Activated CD8-positive, alpha-beta memory T cell treated with anti-CD3 and anti-CD28 coated beads, Interleukin-2, amount 50 U/mL, for 24 hours (primary cell): ENCODE measurements around the gene CHM.
"Not testable (repeated sequence)": the region's sequence is repeated elsewhere in the genome, so short reads cannot be mapped to it uniquely, and the experiment has no call there.

ENCODE experiments used
- DNase-seq: peaks from one replicate; pipeline ENCODE4 v3.0.0-alpha.2; 2020; ENCODE audit errors: extremely low read depth

The CHM gene

DNA sequence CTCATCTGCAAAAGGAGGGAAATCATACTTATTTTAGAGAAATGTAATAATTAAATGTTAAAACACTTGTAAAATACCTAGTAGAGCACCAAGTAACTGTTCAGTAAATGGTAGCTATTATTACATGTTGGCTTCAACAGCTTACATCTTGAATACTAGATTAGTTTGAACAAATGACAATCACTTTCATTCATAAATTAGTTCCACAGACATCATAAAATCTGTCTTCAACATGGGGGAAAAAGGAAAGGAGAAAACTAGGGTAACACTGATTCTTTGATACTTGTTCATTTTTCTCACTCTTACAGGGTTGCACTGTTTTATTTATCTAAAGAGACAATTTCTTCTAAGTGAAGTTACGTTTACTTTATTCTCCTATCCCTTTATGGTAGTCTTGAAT, 51.7 kb downstream of the CHM start:
- DNase-seq, result no peak

DNA sequence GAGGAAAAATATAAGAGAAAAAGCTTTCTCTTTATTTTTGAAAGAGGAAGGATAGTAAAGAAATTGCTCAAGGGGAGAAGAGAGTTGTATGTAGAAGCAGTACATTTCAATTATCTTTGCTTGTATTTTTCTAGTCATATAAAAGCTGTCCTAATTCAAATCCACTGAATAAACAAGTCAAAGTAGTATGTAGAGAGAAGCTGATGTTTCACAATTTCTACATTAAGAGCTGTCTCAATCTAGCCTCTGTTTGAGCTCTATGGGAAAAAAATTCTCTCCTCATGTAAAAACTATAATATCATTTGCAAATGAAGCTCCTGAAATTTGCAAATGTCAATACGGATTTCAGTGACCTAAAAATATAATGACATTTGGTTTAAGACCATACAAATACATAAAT, 52.6 kb downstream of the CHM start:
- DNase-seq, result no peak

DNA sequence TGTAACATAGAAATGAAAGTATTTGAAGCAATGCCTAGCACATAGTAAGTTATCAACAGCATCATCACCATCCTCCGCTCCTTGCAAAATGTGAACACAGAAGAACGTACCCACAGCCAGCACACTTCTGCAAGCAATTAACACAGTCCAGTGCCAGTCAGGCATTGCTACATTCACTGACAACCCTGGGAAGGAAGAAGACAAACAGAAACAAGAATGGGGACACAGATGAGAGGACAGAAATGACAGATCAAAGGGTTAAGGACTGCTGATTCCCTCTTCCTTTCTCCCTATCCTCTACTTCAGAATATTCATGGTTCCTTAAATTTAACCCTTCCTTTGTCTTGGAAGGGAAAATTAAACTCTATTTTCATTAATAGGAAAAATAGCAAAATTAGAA, 53.1 kb downstream of the CHM start:
- no peak for DNase-seq

DNA sequence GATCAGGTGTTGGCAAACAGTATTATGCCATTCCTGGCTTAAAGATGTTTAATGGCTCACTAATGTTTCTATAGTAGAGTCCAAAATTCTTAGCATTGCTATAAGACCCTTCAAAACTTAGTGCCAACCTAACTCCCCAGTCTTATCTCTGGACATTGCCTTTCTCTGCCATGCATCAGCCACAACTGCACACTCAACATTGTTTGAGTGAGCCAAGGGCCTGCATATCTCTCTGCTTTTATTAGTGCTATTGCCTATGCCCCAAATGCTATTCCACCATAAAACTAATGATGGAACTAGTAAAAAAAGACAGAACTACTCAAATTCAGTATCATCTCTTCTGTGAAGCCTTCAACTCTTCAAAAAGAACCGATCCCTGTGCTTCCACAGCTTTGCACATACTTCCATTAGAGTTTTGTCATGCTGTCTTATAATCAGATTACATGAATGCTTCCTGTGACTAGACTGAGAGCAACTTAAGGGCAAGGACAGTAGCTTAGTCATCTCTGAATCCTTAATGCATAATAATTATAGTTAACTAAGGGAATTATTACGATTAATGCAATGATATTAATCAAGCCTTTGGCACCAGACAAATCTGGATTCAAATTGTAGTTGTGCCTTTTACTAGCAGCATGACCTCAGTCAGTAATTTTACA, 53.7 kb downstream of the CHM start:
- DNase-seq, result no peak

DNA sequence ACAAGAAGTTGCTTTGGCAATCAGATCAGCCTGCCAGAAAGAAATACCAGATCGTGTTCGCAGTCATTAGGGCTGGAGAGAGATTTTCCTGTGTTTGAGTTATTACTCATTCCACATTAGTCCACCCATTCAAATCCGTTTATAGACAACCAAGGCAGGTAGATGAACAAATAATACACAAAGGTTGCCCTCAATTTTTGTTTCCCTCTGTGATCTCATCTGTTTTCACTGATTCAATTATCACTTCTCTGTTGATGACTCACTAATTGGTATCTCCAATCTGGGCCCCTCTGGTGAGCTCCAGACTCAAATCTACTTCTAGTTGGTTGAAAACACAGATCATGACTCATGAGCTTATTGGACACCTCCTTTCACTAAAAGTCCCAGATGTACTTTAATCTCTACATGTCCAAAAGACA, 54.5 kb downstream of the CHM start:
- no peak for DNase-seq

DNA sequence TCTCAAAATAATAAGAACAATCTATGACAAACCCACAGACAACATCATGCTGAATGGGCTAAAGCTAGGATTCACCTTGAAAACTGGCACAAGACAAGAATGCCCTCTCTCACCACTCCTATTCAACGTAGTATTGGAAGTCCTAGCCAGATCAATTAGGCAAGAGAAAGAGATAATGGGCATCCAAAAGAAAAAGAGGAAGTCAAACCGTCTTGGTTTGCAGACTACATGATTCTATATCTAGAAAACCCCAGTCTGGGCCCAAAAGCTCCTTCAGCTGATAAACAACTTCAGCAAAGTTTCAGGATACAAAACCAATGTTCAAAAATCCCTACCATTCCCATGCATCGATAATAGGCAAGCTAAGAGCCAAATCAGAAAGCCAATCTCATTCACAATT, 59.0 kb downstream of the CHM start:
- DNase-seq, result no peak

DNA sequence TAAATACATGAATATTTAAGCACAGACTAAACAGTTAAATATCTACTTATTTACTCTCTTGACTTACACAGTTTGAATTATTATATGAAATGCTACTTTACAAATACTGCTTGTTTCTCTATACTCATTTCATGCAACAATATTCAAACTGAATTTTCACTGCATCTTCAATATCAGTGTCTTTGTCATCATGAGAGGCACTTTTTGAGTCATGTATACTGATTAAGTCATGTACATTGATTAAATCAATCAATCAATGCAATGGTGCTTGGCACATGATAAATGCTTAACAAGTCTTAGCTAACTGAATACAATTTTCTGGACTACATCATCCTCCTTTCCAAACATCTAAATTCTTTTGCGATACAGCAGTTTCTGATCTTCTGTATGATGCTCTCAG, 67.1 kb downstream of the CHM start:
- DNase-seq, result no peak

DNA sequence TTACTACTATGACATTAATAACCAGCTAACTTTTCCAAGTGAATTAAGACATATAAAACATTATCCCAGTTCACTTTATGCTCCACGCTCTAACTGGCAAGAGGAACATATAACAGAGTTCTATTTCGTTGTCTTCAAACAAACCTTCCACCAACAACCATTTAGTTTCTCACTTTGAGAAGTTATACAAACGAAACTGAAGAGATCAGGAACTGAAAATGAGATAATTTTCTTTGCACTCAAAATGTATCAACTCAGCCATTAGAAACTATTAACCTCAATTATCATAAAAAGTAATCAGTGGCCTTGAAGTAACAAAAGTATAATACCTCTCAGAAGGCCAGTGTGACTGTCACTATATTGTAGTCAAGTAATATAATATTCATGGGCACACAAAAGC, 70.1 kb downstream of the CHM start:
- DNase-seq, result no peak

DNA sequence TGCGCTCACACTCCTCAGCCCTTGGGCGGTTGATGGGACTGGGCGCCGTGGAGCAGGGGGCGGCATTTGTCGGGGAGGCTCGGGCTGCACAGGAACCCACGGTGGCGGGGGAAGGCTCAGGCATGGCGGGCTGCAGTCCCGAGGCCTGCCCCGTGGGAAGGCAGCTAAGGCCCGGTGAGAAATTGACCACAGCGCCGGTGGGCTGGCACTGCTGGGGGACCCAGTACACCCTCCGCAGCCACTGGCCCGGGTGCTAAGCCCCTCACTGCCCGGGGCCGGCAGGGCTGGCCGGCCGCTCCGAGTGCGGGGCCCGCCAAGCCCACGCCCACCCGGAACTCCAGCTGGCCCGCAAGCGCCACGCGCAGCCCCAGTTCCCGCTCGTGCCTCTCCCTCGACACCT, 75.0 kb downstream of the CHM start:
- not testable (repeated sequence) for DNase-seq

DNA sequence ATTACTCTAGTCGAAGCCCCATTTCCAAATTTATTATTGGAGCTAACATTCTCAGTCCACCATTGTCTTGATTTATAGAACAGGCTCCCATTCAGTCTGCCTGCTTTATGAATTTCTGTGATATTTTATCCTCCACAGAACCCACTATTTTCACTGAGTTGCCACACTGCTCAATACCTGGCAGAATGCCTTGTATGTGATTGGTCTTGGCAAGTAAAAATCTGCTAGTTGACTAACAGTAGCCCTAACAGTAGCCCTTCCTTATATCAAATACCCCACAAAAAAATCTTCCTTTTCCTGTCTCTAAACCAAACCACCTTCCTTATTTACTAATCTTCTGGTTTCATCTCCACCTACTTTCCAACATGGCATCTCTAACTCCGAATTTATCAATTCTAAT, 82.6 kb downstream of the CHM start:
- no peak for DNase-seq

DNA sequence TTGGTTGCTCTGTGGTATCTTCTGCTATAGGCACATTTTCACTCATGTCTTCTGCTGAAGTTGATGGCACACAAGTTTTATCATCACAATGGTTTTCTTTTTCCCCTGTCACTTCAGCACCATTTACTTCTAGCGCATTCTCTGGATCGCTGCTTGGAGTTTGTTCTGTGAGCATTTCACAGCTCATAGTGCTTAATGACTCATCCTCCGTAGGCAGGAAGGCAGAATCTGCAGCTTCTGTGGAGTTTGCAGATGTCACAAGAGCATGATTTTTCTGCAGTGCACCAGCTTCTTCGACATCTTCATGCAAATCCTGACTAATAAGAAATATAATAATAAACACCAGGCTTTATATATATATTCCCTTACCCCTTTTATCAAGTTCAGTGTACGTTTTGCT, 83.6 kb downstream of the CHM start:
- DNase-seq, result no peak

DNA sequence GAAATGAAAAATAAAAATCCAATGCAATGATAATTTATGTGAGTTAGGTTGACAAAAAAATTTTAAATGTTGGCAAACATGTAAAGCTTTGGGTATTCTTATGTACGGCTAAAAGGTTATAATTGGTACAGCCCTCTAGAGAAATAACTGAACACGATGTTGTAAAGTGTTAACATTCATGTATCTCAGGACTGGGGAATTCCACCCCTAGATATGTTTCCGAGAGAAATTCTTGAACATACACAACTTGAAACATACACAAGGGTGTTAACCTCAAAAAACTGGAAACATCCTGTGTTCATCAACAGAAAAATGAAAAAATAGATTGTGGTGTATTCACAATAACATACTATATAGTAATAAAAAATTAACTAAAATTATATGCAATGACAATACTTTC, 91.8 kb downstream of the CHM start:
- no peak for DNase-seq

DNA sequence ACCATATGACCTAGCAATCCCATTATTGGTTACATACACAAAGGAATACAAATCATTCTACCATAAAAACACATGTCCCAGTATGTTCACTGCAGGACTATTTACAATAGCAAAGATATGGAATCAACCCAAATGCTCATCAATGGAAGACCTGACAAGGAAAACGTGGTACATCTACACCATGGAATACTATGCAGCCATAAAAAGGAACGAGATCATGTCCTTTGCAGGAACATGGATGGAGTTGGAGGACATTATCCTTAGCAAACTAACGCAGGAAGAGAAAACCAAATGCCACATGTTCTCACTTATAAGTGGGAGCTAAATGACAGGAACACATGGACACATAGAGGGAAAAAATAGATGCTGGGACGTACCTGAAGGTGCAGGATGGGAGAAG, 102.6 kb downstream of the CHM start:
- DNase-seq, result not testable (repeated sequence)

DNA sequence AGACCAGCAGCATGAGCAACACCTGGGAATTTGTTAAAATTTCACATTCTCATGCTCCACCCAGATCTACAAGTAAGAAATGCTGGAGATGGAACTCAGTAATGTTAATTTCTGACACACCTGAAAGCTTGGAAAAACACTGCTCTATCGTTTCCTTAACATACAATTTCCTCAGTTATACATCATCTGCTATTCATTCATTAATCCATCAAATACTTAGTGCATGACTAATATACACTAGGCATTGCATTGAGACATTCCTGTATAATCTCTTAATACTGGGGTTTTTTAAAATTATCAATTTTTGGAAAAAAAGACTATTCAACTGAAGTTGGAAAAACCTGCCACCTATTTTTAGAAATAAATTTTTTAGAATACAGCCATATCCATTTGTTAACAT, 106.1 kb downstream of the CHM start:
- DNase-seq, result no peak

DNA sequence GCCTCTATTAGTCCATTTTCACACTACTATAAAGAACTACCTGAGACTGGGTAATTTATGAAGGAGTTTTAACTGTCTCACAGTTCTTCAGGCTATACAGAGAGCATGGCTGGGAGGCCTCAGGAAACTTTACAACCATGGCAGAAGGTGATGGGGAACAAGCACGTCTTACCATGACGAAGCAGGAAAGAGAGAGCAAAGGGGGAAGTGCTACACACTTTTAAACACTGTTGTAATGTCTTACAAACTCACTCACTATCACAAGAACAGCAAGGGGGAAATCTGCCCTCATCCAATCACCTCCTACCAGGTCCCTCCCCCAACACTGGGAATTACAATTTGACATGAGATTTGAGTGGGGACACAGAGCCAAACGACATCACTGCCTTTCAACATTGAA, 107.4 kb downstream of the CHM start:
- DNase-seq, result not testable (repeated sequence)

DNA sequence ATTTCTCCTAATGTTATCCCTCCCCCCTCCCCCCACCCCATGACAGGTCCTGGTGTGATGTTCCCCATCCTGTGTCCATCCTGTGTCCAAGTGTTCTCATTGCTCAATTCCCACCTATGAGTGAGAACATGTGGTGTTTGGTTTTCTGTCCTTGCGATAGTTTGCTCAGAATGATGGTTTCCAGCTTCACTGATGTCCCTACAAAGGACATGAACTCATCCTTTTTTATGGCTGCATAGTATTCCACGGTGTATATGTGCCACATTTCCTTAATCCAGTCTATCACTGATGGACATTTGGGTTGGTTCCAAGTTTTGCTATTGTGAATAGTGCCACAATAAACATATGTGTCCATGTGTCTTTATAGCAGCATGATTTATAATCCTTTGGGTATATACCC, 113.0 kb downstream of the CHM start:
- DNase-seq, result not testable (repeated sequence)

DNA sequence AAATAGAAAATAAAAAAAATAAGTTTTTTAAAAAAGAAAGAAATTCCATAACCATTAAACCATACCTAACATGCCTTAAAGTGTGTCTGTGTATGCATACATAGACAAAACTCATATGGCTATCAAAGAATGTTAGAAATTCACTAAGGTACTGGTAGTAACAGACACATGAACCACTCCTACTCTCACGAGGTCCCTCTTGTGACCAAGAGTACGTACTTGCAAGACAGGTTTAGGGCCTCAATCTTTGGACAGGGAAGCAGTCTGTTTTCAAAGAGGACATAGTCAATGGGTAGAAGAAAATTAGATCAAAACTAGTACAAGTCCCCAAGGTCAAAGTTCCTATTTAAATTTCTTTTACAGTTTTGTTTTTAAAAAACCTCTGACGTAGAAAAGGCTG, 117.3 kb downstream of the CHM start:
- no peak for DNase-seq

DNA sequence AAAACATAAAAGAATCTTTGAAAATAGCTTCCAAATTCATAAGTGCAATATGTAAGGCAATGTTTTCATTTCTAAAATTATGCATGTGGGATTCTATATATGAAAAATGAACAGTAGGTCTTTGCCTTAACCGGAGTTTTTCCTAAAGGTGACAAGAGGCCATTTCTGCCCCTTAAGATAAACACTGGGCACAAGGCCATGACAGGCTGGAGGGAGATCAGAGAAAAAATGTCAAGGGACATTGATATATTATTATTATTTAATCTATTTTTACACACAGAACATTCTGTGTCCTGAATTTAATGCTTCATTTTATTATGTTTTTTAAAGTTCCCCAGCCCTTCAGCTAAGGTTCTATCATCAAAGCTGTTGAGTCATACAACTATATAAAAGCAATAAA, 118.8 kb downstream of the CHM start:
- no peak for DNase-seq

DNA sequence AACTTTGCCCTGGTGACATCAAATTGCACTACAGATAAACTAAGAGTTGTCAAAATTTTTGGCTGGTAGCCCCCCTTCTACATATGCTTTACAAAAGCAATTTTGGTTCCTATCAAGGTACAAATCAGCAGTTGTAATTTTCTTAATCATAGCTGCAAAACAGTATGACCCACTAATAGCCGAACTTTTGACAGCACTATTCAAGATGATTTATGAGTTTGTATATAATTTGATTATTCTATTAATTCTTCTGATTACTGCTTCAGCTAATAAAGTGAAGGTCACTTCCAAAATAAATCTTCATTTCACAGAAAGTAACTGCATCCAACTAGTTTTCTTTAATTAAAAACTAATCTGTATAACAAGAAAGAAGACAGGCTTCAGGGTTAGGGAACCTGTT, 119.6 kb downstream of the CHM start:
- DNase-seq, result no peak

DNA sequence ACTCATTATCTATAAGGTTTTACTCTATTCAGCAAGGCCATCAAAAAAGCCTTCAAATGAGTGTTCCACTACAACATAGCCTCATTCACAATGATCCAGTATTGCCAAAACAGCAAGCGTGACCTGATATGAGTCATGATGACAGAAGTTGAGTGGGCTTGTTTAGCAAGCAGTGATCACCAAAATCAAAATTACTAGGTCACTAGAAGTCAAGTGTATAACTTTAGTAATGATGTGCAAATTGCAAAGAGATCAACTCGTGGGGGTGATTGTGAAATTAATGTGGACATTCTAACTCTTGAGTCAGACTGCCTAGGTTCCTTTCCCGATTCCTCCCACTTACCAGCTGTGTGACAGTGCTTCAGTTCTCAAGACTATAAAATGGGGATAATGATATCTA, 124.5 kb downstream of the CHM start:
- DNase-seq, result no peak

DNA sequence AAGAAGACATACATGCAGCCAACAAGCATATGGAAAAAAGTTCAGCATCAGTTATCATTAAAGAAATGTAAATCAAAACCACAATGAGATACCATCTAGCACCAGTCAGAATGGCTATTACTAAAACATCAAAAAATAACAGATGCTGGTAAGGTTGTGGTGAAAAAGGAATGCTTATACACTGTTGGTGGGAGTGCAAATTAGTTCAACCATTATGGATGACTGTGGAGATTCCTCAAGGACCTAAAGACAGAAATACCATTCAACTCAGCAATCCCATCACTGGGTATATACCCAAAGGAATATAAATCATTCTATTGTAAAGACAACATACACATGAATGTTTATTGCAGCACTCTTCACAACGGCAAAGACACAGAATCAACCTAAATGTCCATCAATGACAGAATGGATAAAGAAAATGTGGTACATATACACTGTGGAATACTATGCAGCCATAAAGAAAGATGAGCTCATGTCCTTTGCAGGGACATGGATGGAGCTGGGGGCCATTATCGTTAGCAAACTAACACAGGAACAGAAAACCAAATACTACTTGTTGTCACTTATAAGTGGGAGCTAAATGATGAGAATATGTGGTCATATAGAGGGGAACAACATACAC, 130.6 kb downstream of the CHM start:
- DNase-seq, result not testable (repeated sequence)

DNA sequence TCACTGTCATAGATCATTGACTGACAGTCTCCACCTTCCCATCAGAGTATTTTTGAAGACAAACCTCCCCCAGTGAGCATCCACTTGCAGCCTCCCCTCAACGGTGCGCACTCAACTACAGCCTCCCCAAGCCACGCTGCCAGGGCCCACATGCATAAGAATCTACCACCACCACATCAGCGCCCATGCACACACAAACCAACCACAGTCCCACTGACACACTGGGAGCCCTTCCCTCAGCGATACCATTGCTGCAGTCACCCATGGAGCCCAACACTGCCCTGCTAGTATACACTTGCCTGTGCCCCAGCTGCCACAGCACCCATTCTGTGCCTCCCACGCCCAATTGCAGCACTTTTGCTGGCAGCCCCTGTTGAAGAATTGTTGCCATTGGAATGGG, 132.9 kb downstream of the CHM start:
- DNase-seq, result no peak

DNA sequence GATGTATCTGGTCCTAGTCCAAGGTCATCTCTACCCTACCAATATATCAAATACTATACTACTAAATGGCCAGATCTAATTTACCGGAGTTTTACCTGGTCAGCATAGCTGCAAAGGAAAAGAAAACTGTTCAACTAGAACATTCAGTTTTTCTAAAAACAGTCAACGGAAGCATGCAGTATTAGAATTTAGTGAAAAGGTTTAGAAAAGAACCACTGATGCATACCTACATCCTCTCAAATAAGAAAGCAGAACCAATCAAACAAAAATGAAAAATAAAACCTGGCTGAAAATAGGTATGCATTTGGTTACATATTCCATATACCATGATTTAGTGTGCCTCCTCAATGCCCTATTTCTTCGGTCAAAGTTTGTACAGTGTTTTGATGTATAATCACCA, 140.0 kb downstream of the CHM start:
- no peak for DNase-seq

DNA sequence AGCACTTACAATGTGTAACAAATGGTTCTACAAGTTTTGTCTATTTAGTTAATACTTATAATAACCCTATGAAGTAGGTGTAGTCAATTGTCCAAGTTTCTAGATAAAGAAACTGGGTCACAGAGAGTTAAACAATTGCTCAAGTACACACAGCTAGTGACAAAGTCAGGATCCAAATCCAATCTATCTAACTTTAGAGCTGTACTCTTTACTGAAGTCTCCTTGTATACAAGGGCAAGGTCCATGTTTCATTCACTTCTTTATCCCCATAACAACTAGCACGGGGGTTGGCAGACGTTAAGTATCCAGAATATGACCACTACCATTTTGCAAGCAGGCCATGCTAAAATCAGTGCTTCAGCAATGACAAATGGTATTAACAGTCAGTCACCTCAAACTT, 141.0 kb downstream of the CHM start:
- DNase-seq, result no peak
